22Rv1 (cell line): ENCODE measurements around the gene CAMTA1.
"Not testable (repeated sequence)": the region's sequence is repeated elsewhere in the genome, so short reads cannot be mapped to it uniquely, and the experiment has no call there.

Source experiments
- H3K27ac ChIP-seq: fragments of 450-650 bp; 2 replicates; pipeline ENCODE4 v1.5.1; 2017
- ZFX ChIP-seq: fragments of 450-650 bp; IDR thresholded peaks from 2 replicates; pipeline ENCODE4 v1.6.1; 2017; ENCODE audit warnings: antibody characterized with exemption, borderline replicate concordance
- TF ChIP-seq, protein P1 (sequence below): fragments of 450-650 bp; IDR thresholded peaks from 2 replicates; pipeline ENCODE4 v1.5.1; 2017; ENCODE audit warnings: mild to moderate bottlenecking

The CAMTA1 gene

DNA sequence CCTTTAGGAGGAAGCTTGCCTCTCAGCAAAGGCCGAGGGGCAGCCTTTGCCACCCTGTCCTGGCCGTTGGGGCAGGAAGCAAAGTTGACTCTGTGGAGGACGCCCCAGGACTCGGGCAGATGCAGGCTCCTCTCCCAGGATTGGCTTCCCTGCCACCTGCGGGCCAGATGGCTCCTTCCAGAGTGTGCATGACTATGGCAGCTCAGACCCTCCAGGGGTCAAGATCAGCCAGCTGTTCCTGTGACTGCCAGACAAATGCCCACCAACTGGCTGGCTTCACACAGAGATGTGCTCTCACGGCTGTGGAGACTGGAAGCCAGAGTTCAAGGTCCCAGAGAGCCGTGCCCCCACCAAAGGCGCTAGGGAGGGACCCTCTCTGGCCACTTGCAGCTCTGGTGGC, 898.9 kb downstream of the CAMTA1 start:
- no peak overlapping the region for H3K27ac ChIP-seq

GRCh38 chr1:7684861-7685635, 899.8 kb downstream of the CAMTA1 start:
- TF ChIP-seq, protein P1, sequence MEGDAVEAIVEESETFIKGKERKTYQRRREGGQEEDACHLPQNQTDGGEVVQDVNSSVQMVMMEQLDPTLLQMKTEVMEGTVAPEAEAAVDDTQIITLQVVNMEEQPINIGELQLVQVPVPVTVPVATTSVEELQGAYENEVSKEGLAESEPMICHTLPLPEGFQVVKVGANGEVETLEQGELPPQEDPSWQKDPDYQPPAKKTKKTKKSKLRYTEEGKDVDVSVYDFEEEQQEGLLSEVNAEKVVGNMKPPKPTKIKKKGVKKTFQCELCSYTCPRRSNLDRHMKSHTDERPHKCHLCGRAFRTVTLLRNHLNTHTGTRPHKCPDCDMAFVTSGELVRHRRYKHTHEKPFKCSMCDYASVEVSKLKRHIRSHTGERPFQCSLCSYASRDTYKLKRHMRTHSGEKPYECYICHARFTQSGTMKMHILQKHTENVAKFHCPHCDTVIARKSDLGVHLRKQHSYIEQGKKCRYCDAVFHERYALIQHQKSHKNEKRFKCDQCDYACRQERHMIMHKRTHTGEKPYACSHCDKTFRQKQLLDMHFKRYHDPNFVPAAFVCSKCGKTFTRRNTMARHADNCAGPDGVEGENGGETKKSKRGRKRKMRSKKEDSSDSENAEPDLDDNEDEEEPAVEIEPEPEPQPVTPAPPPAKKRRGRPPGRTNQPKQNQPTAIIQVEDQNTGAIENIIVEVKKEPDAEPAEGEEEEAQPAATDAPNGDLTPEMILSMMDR = no peak
- no peak for TF ChIP-seq ZFX
- no peak overlapping the region for H3K27ac ChIP-seq

More for the DNA sequence above, 898.9 kb downstream of the CAMTA1 start:
- no peak for TF ChIP-seq ZFX
- TF ChIP-seq, protein P1 = no peak

GRCh38 chr1:7686301-7686850, 901.1 kb downstream of the CAMTA1 start:
- H3K27ac ChIP-seq = no peak overlapping the region
- TF ChIP-seq ZFX = no peak
- TF ChIP-seq, protein P1 = no peak

DNA sequence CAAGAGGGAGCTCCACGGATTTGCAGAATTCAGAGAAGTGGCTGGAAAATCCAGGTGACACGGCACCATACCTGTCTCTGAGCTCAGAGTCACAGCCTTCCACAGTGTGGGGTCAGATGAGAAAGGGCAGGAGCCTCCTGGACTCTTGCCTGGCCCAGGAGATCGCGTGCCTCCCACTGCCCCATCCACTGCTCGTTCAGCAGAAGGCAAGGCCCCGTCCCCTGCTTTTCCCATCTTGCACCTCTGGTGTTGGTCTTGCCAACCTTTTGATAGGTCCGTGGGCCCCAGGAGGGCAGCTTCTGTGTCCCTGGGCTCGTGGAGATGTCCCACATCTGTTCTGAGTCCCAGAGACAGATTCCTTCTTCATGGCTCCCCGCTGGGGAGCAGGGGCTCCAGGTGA, 902.2 kb downstream of the CAMTA1 start:
- TF ChIP-seq, protein P1 = no peak
- no peak for TF ChIP-seq ZFX
- no peak overlapping the region for H3K27ac ChIP-seq

GRCh38 chr1:7688659-7689058, 903.4 kb downstream of the CAMTA1 start:
- H3K27ac ChIP-seq = no peak overlapping the region
- no peak for TF ChIP-seq ZFX
- TF ChIP-seq, protein P1 = no peak

GRCh38 chr1:7689307-7689706, 904.1 kb downstream of the CAMTA1 start:
- not testable (repeated sequence) for H3K27ac ChIP-seq

DNA sequence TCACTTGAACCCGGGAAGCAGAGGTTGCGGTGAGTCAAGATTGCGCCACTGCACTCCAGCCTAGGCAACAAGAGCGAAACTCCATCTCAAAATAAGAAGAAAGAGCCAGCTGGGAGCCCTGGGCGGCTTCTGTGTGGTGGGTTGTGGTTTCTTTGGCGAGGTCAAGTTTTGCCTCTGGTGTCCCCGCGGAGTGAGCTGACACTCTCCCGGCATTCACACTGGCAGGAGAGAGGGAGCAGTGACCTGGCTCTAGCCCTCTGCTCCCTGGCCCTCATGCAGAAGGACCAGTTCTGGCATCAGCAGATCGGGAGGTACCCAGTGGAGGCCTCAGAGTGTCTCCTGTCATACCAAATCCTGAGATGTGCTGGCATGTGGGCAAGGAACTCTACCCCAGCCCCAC, 904.8 kb downstream of the CAMTA1 start:
- TF ChIP-seq, protein P1 = no peak
- TF ChIP-seq ZFX = no peak
- H3K27ac ChIP-seq = no peak overlapping the region
